VCaP (cell line): ENCODE measurements around the gene ATP11A.

ENCODE experiments used
- H3K27ac ChIP-seq: fragments of 450-650 bp; 2 replicates; pipeline ENCODE4 v1.5.1; 2017
- CTCF ChIP-seq: fragments of 450-650 bp; conservative IDR thresholded peaks from 2 replicates; pipeline ENCODE4 v1.5.1; 2017; ENCODE audit warnings: mild to moderate bottlenecking, moderate library complexity

The ATP11A gene

GRCh38 chr13:112658808-112659207, 31.0 kb upstream of the ATP11A start:
- no peak for TF ChIP-seq CTCF
- H3K27ac ChIP-seq: no peak overlapping the region

- no peak for TF ChIP-seq CTCF
- H3K27ac ChIP-seq: no peak overlapping the region
These were observed 28.5 kb upstream of the ATP11A start for GRCh38 chr13:112661291-112661690.

- H3K27ac ChIP-seq: no peak overlapping the region
- TF ChIP-seq CTCF: no peak
These were observed 25.2 kb upstream of the ATP11A start for GRCh38 chr13:112664501-112665203.

- TF ChIP-seq CTCF: no peak
- H3K27ac ChIP-seq: no peak overlapping the region
These were observed 20.9 kb upstream of the ATP11A start for GRCh38 chr13:112668924-112669323.

- no peak overlapping the region for H3K27ac ChIP-seq
- no peak for TF ChIP-seq CTCF
These were observed 19.8 kb upstream of the ATP11A start for GRCh38 chr13:112669881-112670499.

DNA sequence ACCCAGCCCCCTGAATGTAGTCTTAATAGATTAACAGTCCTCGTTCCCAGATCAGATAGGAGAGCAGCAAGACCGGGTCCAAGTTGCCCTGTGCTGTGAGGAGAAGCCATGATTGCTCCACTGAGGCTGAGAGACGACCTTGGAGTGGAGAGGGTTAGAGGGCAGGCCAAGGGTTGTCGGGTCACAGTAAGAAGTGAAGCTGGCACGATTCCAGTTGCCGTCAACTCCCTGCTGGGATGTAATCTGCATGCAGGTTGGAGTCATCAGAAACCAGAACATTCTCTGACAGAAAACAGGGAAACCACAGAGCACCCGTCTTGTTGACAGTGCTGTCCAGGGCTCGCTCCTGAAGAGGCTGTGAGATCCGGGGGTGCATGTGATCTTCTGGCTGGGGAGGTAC, 19.0 kb upstream of the ATP11A start:
- no peak overlapping the region for H3K27ac ChIP-seq
- no peak for TF ChIP-seq CTCF

- no peak for TF ChIP-seq CTCF
- H3K27ac ChIP-seq: no peak overlapping the region
These were observed 18.5 kb upstream of the ATP11A start for GRCh38 chr13:112671359-112671758.
